K562 (cell line): ENCODE measurements around the gene MGST3. TPM values are rescaled to one million over a fixed set of nuclear protein-coding genes. Genes with fewer than 3 reads are reported as not detected.

ENCODE experiments used
- NRF1 ChIP-seq, 2 experiments: fragments of 450-650 bp; IDR thresholded peaks in 1 of 2; conservative IDR thresholded peaks in 1 of 2; 2 replicates each; pipeline ENCODE4 v1.6.1; 2014; ENCODE audit warnings: mild to moderate bottlenecking in 2 of 2
- TGIF2 ChIP-seq: sonication (generic); formaldehyde crosslinking; IDR thresholded peaks from 2 replicates; pipeline ENCODE4 v1.8.1; 2022; ENCODE audit warnings: mild to moderate bottlenecking, missing genetic modification reagents, moderate library complexity
- ZFP36 ChIP-seq: fragments of 150-350 bp; IDR thresholded peaks from 2 replicates; pipeline ENCODE4 v1.6.1; 2018; ENCODE audit warnings: low read length, low read depth; ENCODE audit not compliant: partially characterized antibody
- ZNF785 ChIP-seq: fragments of 250-450 bp; sonication (Bioruptor Pico); IDR thresholded peaks from 2 replicates; pipeline ENCODE4 v1.4.0; 2020; ENCODE audit warnings: mild to moderate bottlenecking
- polyA plus RNA-seq, 8 experiments: library from polyadenylated mRNA; depleted of rRNA in 4 of 8; stranded (reverse) in 5 of 8; unstranded in 3 of 8; fragments of >200 nt; fragmentation: Nextera tagmentation in 2 of 8; fragmentation: Illumina TruSeq in 1 of 8; extraction: Ambion mirVana in 2 of 8; extraction: Trizol in 1 of 8; gene quantifications; 2 replicates each; pipeline versions ENCODE4 v1.2.1 to v1.2.3, GENCODE V29; 2011 to 2014; ENCODE audit warnings: inconsistent platforms in 1 of 8, missing spikeins in 1 of 8
- total RNA-seq, 7 experiments: library from RNA; depleted of rRNA in 6 of 7; stranded (reverse); fragments of >200 nt in 6 of 7; fragmentation: Illumina TruSeq in 2 of 7; extraction: Trizol in 2 of 7; gene quantifications; 2 replicates each; pipeline versions ENCODE4 v1.2.1 to v1.2.3, GENCODE V29; 2011 to 2021; ENCODE audit warnings: low replicate concordance in 1 of 7
- TF ChIP-seq, protein P1 (sequence below): fragments of 250-450 bp; sonication (Bioruptor Pico); IDR thresholded peaks from 2 replicates; pipeline ENCODE4 v1.8.0; 2022; ENCODE audit warnings: moderate library complexity, mild to moderate bottlenecking, inconsistent platforms
- TF ChIP-seq, protein P2 (sequence below), 3 experiments: IDR thresholded peaks in 2 of 3; conservative IDR thresholded peaks in 1 of 3; 2 replicates each; pipeline ENCODE4 v1.5.1; 2011 to 2012; ENCODE audit warnings: low read length in 3 of 3, mild to moderate bottlenecking in 3 of 3, control low read depth in 2 of 3, improper control_type of control experiment in 1 of 3, inconsistent platforms in 1 of 3, low read depth in 1 of 3, mixed read lengths in 1 of 3, moderate library complexity in 1 of 3; ENCODE audit not compliant: insufficient read depth in 2 of 3
- TF ChIP-seq, protein P3 (sequence below): fragments of 450-650 bp; IDR thresholded peaks from 2 replicates; pipeline ENCODE4 v1.6.1; 2016
- TF ChIP-seq, protein P4 (sequence below): fragments of 450-650 bp; IDR thresholded peaks from 2 replicates; pipeline ENCODE4 v1.6.1; 2016; ENCODE audit warnings: mild to moderate bottlenecking, moderate library complexity

The MGST3 gene
- total and polyA plus RNA-seq, 9 of the 15 experiments (the other 6 are each of a cell fraction or from before 2014, with no cell fraction given): 70.7 to 287 (median 105) TPM

DNA sequence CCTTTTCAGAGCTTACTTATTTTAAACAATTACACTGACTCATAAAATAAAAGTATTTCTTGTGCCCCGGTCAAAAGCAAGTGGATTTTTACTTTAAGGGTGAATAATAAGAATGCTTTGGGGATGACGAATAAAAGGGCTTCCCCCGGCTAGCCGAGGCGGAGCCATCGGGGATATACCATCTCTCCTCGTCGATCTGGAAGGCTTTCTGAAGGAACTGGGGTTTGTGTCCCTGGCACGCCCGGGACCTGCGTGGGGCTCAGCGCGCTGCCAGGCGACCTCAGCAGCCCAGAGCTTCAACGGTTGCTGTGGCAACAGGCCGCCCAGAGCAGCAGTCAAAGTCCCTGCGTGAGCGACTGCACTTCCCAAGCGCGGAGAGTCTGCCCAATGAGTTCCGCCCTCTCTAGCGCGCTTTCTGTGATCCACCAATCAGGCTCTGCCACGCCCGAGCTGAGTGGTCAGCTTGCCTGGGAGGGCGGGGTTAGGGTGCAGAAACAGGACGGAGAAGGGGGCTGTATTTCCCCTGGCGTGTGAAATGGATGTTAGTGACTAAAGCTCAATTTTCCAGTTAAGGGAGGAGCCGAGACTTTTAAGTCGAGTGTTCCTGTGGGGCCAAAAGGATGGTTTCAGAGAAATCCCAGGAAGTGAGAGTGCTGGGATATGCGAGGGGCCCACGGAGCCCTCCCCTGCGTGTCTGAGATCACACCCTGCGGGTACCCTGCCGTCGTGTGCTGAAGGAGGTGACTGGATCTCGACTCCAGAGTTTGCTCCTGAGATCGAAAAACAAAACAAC lies 33.0 kb upstream of the MGST3 start (continued):
- TF ChIP-seq ZNF785 (CRISPR knock-in tag): no peak
- TF ChIP-seq NRF1 (conservative IDR thresholded peaks at IDR 0.05 in 1 of 2, IDR thresholded peaks at IDR 0.05 in 1 of 2): peak; percentile 88 to 90
- no peak for TF ChIP-seq ZFP36
- TF ChIP-seq, protein P1, sequence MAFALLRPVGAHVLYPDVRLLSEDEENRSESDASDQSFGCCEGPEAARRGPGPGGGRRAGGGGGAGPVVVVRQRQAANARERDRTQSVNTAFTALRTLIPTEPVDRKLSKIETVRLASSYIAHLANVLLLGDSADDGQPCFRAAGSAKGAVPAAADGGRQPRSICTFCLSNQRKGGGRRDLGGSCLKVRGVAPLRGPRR: no peak
- TF ChIP-seq TGIF2 (CRISPR knock-in tag): no peak
- TF ChIP-seq, protein P2, sequence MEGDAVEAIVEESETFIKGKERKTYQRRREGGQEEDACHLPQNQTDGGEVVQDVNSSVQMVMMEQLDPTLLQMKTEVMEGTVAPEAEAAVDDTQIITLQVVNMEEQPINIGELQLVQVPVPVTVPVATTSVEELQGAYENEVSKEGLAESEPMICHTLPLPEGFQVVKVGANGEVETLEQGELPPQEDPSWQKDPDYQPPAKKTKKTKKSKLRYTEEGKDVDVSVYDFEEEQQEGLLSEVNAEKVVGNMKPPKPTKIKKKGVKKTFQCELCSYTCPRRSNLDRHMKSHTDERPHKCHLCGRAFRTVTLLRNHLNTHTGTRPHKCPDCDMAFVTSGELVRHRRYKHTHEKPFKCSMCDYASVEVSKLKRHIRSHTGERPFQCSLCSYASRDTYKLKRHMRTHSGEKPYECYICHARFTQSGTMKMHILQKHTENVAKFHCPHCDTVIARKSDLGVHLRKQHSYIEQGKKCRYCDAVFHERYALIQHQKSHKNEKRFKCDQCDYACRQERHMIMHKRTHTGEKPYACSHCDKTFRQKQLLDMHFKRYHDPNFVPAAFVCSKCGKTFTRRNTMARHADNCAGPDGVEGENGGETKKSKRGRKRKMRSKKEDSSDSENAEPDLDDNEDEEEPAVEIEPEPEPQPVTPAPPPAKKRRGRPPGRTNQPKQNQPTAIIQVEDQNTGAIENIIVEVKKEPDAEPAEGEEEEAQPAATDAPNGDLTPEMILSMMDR (IDR thresholded peaks at IDR 0.05 in 2 of 3, conservative IDR thresholded peaks at IDR 0.05 in 1 of 3; ENCODE audit: insufficient read depth in 2 of 3, low read depth in 1 of 3, low read length in 3 of 3): 0 out of 6 replicates have a peak, but pooled peaks of 1 of the 3 experiments have one; percentile 1
- TF ChIP-seq, protein P3, sequence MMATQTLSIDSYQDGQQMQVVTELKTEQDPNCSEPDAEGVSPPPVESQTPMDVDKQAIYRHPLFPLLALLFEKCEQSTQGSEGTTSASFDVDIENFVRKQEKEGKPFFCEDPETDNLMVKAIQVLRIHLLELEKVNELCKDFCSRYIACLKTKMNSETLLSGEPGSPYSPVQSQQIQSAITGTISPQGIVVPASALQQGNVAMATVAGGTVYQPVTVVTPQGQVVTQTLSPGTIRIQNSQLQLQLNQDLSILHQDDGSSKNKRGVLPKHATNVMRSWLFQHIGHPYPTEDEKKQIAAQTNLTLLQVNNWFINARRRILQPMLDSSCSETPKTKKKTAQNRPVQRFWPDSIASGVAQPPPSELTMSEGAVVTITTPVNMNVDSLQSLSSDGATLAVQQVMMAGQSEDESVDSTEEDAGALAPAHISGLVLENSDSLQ: peak; percentile 65
- TF ChIP-seq, protein P4, sequence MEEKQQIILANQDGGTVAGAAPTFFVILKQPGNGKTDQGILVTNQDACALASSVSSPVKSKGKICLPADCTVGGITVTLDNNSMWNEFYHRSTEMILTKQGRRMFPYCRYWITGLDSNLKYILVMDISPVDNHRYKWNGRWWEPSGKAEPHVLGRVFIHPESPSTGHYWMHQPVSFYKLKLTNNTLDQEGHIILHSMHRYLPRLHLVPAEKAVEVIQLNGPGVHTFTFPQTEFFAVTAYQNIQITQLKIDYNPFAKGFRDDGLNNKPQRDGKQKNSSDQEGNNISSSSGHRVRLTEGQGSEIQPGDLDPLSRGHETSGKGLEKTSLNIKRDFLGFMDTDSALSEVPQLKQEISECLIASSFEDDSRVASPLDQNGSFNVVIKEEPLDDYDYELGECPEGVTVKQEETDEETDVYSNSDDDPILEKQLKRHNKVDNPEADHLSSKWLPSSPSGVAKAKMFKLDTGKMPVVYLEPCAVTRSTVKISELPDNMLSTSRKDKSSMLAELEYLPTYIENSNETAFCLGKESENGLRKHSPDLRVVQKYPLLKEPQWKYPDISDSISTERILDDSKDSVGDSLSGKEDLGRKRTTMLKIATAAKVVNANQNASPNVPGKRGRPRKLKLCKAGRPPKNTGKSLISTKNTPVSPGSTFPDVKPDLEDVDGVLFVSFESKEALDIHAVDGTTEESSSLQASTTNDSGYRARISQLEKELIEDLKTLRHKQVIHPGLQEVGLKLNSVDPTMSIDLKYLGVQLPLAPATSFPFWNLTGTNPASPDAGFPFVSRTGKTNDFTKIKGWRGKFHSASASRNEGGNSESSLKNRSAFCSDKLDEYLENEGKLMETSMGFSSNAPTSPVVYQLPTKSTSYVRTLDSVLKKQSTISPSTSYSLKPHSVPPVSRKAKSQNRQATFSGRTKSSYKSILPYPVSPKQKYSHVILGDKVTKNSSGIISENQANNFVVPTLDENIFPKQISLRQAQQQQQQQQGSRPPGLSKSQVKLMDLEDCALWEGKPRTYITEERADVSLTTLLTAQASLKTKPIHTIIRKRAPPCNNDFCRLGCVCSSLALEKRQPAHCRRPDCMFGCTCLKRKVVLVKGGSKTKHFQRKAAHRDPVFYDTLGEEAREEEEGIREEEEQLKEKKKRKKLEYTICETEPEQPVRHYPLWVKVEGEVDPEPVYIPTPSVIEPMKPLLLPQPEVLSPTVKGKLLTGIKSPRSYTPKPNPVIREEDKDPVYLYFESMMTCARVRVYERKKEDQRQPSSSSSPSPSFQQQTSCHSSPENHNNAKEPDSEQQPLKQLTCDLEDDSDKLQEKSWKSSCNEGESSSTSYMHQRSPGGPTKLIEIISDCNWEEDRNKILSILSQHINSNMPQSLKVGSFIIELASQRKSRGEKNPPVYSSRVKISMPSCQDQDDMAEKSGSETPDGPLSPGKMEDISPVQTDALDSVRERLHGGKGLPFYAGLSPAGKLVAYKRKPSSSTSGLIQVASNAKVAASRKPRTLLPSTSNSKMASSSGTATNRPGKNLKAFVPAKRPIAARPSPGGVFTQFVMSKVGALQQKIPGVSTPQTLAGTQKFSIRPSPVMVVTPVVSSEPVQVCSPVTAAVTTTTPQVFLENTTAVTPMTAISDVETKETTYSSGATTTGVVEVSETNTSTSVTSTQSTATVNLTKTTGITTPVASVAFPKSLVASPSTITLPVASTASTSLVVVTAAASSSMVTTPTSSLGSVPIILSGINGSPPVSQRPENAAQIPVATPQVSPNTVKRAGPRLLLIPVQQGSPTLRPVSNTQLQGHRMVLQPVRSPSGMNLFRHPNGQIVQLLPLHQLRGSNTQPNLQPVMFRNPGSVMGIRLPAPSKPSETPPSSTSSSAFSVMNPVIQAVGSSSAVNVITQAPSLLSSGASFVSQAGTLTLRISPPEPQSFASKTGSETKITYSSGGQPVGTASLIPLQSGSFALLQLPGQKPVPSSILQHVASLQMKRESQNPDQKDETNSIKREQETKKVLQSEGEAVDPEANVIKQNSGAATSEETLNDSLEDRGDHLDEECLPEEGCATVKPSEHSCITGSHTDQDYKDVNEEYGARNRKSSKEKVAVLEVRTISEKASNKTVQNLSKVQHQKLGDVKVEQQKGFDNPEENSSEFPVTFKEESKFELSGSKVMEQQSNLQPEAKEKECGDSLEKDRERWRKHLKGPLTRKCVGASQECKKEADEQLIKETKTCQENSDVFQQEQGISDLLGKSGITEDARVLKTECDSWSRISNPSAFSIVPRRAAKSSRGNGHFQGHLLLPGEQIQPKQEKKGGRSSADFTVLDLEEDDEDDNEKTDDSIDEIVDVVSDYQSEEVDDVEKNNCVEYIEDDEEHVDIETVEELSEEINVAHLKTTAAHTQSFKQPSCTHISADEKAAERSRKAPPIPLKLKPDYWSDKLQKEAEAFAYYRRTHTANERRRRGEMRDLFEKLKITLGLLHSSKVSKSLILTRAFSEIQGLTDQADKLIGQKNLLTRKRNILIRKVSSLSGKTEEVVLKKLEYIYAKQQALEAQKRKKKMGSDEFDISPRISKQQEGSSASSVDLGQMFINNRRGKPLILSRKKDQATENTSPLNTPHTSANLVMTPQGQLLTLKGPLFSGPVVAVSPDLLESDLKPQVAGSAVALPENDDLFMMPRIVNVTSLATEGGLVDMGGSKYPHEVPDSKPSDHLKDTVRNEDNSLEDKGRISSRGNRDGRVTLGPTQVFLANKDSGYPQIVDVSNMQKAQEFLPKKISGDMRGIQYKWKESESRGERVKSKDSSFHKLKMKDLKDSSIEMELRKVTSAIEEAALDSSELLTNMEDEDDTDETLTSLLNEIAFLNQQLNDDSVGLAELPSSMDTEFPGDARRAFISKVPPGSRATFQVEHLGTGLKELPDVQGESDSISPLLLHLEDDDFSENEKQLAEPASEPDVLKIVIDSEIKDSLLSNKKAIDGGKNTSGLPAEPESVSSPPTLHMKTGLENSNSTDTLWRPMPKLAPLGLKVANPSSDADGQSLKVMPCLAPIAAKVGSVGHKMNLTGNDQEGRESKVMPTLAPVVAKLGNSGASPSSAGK: peak; percentile 80
